UCSD-AML1 (cell line): ENCODE measurements around the gene LRRC66.

Experiments
- DNase-seq: peaks from one replicate; lab custom pipeline; 2025; ENCODE audit not compliant: unreplicated experiment; lab: John Stamatoyannopoulos, UW

The LRRC66 gene, protein sequence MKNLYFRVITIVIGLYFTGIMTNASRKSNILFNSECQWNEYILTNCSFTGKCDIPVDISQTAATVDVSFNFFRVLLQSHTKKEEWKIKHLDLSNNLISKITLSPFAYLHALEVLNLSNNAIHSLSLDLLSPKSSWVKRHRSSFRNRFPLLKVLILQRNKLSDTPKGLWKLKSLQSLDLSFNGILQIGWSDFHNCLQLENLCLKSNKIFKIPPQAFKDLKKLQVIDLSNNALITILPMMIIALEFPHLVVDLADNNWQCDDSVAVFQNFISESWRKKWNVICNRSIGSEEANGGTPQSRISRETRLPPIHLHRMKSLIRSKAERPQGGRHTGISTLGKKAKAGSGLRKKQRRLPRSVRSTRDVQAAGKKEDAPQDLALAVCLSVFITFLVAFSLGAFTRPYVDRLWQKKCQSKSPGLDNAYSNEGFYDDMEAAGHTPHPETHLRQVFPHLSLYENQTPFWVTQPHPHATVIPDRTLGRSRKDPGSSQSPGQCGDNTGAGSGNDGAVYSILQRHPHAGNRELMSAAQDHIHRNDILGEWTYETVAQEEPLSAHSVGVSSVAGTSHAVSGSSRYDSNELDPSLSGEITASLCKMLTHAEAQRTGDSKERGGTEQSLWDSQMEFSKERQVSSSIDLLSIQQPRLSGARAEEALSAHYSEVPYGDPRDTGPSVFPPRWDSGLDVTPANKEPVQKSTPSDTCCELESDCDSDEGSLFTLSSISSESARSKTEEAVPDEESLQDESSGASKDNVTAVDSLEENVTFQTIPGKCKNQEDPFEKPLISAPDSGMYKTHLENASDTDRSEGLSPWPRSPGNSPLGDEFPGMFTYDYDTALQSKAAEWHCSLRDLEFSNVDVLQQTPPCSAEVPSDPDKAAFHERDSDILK

DNA sequence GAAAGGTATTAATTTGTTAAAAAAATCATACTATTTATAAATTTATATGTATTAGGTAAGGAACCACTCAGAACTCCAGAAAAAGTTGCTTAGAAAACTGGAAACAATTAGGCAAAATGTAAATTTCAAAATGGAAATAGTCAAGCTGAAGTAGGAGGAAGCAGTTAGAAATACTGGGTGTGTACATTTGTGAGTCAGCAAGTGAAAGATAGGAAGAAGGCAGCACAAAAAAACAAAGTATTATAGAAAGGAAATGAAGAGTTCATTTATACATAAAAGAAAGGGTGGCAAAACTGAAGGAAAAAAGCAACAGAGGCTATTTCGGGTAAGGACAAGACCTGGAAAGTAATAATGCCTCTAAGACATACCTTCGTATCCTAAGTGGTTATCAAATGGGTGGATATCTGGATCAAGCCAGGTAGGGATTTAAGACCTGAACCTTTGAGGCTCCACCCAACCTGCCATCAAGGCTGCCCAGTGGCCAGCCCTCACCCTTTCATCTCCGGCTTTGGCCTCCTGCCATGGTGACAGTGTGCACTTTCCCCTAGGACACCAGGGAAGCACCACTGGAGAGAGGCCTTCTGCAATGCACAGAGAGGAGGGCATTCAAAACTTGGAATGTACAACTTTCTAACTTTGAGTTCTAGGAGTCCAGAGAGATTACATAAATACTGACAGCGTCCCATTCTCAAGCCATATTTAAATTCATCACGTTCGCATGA, at the start of gene LRRC66:
TSS of gene LRRC66 (minus strand) at position 428 of the 722 bp plus-strand sequence. CDS start 2,750 bp downstream, outside the sequence.
- DNase-seq, result no peak

DNA sequence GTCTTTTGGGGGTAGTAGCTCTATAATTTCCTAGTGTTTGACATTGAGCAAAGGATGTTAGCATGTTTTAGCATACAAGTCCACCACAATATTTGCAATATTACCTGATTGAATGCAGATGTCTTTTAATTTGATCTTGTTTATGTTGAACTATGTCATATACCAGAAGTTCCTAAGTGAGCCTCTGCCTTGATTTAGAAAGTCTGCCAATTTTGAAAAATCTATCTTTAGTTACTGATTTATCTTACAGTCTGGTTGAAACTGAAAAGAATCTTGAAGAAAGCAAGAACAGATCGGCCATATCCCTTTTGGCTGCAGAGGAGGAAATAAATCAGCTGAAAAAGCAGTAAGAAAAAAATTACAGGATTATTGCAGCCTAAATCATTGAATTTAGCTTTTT, 49.4 kb upstream of the LRRC66 start:
- no peak for DNase-seq

DNA sequence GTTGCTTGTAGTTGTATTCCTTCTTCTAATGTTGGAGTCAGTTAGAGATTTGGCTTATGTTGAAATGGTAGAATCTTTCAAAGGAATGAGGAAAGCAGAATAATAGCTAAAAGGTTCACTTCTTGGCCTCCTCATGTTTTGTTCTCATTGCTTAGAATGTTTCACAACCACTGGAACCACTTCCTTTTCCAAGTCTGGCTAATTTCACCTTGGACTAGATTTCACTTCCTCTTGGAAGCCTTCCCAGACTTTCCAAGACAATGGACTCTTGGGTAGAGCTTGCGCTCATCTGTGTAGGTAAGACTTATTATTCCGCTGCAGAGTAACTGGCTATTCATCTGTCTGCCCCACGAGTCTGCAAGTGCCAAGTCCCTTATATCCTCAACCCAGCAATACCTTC, 39.2 kb upstream of the LRRC66 start:
- no peak for DNase-seq

DNA sequence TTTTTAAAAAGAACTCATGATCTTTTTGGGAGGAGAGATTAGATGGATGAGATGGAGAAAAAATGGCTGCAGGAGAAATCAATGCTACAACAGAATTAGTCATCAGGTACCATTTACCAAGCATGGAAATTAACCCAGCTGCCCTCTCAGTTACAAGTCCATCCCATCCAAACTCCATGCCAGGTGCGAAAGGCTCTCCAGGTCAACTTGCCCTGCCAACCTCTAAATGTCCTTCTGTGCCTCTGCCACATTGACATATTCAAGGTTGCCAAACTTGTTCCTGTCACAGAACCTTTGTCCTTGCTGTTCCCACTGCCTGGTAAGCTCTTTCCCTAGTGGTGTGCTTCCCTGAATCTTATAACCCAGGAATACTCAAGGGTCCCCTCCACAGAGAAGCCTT, 38.1 kb upstream of the LRRC66 start:
- DNase-seq, result no peak

DNA sequence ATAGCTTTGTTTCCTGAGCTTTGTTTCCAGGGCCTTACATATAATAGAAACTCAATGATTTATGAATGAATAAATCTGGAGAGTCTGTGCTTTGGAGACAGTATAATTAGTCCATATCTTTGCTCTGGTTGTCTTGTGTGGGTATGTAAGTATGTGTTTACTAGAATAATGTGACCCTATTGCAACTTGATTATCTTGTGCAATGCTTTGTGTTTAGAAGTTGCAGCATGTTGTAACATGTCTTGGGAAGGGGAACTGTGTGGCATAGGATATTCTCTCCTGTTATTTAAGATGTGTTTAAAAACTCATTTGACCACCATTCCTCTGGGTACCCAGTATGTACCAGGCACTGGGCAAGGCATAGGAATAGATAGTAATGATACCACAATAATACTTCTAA, 37.0 kb upstream of the LRRC66 start:
- no peak for DNase-seq

DNA sequence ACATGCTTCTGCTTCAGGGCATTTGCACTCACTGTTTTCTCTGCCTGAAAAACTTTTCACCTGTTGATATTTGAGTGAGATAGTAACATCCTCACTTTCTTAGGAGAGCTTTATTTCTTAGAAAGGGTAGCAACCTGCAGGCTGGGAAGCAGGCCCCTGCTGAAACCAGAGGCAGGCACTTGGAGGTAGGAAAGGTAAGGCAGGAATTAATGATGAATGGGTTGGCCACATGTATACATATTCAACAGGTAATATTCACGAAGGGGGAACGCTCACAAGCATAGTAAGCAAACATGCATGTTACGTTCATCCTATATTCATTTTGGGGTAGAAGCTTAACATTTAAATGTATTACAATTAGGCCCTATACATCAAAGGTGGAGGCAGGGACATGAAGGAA, 34.1 kb upstream of the LRRC66 start:
- no peak for DNase-seq

DNA sequence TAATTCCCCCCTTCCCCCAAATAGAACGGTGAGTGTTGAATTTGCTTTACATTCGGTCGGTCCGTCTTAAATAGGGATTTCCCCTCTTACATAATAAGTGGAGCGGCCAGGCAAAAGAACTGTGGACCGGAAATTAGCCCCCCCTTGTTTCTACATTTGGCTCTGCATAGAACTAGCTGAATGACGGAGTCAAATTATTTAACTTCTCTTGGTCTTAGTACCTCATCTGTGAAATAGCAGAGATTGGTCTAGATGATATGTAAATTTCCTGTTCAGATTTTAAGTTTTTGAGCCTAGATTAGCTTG, 32.3 kb upstream of the LRRC66 start:
- DNase-seq, result no peak

DNA sequence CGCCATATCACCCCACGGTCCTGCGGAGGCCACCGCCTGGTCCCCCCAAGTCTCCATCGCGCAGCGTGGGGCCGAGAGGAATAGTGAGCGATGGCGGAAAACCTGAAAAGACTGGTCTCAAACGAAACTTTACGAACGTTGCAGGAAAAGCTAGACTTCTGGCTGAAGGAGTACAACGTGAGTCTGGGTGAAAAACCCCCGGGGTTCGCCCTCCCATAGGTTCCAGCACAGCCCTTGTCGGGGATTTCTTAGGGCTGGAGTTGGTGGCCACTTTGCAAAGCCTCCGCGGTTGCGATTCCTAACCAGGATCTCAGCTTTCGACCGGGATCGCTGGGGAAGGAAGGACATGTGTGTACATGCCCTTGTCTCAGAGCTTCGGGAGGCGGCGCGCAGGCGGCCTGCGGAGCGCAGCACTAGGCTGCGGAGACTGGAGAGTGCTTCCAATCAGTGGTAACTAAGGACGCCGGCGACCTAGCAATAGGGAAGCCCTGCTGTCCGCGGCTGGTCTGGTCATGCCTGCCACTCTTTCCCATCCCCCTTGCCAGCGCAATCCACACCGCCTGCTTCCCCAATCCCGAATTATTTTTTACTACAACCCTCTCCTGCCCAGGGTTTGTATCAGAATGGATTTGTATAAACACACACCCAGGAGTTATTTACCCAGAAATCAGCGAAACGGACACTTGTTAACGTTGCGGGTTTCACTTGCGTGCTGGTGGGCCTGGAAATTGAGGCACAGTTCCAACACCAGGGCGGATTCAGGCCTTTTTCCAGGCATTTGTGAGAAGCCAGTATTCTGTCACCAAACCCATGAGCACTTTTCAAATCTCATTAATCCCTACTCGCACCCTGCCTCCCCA, 31.7 kb upstream of the LRRC66 start:
- DNase-seq, result no peak

DNA sequence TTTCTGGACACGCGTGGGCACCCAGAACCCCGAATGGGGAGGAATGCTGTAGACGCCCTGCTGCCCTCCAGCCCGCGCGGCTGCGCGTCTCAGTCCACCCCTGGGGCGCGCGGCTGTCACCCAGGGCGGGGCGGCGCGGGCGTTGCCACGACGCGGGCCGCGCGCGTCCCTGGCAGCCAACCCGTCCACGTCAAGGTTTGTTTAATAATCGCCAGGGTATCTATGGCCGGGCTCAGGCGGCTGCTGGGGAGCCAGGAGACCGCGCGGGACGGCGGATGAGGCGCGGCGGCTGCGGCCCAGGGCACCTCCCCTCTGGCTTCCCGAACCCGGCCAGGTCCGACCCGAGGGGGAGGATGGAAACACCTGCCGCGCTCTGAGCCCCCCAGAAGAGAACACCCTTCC, 31.1 kb upstream of the LRRC66 start, which contains the start of gene SPATA18:
TSS of gene SPATA18 (plus strand) at position 92 of the 402 bp plus-strand sequence. CDS start 401 bp downstream, outside the sequence.
- DNase-seq, result no peak

DNA sequence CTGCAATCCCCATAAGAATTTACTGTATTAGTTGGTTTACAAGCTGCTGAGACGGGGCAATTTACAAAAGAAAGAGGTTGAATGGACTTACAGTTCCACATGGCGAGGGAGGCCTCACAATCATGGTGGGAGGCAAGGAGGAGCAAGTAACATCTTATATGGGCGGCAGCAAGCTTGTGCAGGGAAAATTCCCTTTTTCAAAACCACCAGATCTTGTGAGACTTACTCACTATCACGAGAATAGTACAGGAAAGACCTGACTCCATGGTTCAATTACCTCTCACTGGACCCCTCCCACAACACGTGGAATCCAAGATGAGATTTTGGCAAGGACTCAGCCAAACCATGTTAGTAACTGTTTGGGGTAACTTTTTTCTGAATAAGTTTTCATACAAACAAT, 29.1 kb upstream of the LRRC66 start:
- DNase-seq, result no peak

DNA sequence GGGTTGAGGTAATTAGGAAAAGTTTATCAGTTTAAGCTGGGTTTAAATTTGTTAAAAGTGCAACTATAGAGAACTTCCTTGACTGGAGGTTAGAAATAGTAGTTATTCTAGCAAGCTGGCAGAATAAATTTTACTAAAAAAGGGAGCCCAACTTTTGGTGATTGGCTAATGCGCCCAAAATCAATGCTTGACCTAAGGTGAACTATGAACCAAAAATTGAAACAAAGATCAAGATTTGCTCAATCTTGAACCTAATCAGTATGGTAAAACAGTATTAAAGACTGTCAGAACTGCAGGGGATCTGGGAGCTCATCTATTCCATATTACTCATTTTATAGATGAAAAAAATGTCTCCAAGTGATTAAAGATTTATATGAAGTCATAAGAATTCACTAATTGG, 24.9 kb upstream of the LRRC66 start:
- no peak for DNase-seq

DNA sequence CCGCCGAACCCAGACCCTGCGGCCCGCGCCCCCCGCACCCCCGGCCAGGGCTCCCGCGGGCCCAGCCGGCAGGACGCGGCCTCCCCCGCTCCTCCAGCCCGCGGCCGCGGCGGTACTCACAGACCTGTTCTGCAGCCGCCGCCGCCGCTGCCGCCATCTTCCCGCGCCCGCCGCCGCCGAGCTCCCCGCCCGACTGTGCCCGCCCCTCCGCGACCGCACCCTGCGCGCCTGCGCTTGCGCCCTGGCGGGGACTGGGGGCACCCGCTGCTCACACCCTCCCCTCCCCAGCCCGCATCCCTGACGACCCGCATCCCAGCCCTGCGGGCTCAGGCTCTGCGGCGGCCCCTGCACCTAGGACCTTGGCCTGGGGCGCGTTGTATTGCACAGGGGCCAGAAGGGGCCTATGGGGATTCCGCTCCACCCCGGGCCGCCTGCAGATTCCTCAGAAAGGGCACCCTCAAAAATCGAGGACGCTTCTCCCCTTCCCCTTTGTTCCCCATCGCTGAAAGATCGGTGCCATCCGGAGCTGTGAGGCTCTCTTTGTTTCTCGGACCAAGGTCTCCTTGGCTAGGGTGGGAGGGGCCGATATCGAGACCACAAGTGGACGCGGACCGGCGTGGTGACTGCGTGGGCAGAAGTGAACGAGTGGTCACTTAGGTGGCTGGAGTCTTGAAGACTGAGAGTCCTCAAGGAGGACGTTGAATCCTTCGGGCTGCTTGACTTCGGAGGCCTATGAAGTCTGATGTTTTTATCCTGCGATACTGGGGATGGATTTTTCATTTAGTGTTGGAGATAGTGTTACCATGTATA, 18.1 kb upstream of the LRRC66 start, which contains the start of gene SGCB:
TSS of gene SGCB (minus strand) at position 197 of the 810 bp plus-strand sequence. CDS start at position 157, 40 bp downstream.
- no peak for DNase-seq

DNA sequence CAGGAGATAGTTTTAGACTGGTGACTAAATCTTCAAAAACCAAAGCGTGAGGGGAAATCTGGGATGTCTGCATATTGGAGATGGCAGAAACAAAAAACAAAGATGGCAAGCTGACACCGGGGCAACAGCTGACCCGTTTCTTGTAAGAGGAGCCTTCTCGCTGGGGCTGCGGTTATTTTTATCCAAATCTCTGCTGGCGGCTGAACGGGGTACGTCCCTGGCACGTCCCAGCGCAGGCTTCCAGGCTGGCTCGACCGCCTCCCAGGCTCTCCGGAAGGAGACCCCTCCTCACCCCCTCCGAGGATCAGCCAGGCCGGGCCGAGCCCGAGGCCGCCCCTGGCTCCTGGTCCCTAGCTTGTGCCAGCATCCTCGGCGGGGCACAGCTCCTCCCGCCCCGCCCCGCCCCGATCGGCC, 17.5 kb upstream of the LRRC66 start:
- DNase-seq, result no peak

DNA sequence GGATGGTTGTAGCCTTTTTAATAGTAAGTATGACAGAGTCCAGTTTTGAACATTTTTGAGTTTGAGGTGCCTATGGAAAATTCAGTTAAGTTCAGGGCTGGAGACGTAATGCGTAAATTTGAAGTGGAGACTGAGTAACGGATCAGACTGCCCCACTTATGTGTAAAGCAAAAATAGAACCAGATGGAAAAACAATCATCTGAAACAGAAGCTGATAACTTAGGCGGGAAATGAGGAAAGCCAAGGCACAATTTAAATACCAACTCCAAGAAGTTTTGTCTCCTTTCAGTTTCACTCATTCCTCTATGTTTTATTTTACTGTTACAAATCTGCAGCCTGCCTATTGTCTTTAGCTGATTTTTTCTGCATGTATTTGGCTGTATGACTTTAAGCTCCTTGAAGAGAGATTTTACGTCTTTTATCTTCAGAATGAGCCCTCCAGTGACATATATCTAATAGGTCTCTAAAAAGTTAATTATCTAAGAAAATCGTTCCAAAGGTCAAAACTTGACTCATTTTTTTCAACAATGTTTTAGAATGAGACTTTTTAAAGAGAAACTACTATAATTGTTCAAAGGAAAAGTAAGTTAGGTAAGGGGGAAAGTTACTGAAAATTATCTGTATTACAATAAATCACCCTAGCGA, 16.8 kb upstream of the LRRC66 start:
- DNase-seq, result no peak

DNA sequence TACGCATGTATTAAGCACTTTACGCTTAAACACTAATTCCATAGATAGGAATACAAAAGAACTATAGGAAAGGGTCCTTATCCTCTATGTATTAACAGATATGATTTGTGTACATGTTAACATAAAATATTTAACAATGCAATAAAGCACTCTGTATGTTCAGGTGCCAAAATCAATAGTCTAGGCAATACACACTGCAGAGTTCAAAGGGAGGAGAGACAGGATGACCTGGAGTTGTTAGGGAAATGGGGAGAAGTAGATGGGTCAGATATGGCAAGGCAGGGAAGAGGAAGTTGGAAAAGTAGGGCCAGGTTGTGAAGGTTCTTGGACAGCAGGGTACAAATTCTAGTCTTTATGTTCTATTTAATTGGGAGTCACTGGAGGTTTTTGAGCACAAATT, 15.0 kb upstream of the LRRC66 start:
- DNase-seq, result no peak

DNA sequence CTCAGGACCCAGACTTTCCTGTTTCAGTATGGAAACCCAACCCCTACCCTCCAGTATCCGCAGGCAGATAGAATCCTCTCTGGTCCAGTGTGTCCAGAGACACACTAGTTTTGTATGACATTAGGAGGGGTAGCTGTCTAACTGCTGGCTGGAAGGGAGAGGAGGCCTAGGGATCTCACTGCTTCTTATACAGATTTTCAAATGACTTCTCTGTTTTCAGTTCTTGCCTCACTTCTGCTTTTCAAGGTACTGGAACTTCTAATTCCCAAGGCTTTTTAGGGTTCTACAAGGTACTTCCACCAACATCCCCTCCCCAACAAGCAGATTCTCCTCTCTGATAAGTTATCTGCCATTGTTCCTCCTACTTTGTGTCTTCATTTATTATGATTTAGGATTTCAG, 11.8 kb upstream of the LRRC66 start:
- no peak for DNase-seq

DNA sequence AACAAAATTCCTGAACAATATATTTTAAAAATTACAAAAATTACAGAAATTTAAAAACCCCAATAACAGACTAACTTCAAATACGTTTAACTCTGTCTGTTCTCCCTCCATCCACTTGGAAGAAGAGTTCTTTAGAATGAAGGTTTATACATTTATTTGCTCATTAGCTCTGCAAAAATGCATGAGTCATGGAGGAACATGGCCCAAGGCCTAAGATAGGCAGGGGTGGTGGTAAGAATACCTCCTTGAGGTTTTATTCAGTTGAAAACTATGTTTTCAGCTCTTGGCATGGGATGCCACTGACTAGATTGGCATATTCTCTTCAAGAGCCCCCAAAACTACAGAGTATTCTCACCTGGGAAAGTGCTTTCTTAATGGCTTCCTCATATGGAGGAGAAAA, 8.8 kb upstream of the LRRC66 start:
- DNase-seq, result no peak

DNA sequence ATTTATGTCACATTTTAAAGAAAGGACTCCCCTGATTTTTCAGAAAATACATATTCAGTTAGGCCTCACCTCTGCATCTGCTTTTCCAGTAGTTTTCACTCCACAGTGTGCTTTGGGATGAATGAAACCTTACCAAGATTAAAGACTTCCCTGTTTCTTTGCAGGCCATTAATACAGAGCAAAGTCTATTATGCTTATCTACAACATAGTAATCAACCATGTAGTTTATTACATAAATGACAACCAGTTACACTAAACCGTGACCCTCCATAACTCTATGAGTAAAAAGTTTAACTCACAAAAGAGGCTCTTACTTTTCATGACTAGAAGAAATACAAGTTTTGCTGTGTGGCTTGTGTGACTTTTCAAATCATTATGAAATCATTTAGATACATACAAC, 2.3 kb downstream of the LRRC66 start:
- DNase-seq, result no peak

DNA sequence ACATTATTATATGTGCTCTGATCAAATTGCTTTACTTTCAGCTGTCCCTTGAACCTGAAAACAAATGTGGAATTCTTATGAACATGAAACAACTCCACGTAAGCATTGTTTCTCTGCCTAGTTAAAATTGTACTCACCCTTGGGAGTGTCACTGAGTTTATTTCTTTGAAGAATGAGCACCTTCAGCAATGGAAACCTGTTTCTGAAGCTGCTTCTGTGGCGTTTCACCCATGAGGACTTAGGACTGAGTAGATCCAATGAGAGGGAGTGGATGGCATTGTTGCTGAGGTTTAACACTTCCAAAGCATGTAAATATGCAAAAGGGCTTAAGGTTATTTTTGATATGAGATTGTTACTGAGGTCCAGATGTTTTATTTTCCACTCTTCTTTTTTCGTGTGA, 3.2 kb downstream of the LRRC66 start:
- DNase-seq, result no peak
